ENCODE results near the gene ACOT7.

ACOT7 gene

GRCh38 chr1:6300342-6301048, 93.1 kb downstream of the ACOT7 start:
- peaks cover 4 to 11% of the 10 kb centered on the region in 2 donors for H3K4me1 ChIP-seq (ENCODE audit: control insufficient read depth in 2 of 2, insufficient read depth in 2 of 2, low read length in 2 of 2)
- peak overlapping the region in 1 of 2 donors; percentile 44 for H3K9ac ChIP-seq (ENCODE audit: low read depth in 1 of 2, low read length in 2 of 2)
- no peaks in the 10 kb centered on the region for H3K27me3 ChIP-seq (ENCODE audit: control insufficient read depth in 2 of 2, insufficient read depth in 2 of 2, low read length in 2 of 2)
- peaks cover 2 to 4% of the 10 kb centered on the region in 2 donors for H3K36me3 ChIP-seq (ENCODE audit: control insufficient read depth in 2 of 2, insufficient read depth in 2 of 2, low read length in 2 of 2)
- H3K9me3 ChIP-seq (ENCODE audit: control insufficient read depth in 2 of 2, low read length in 2 of 2): no peaks in the 10 kb centered on the region
- H3K4me3 ChIP-seq (ENCODE audit: low read length in 2 of 2): no peak overlapping the region
- H3K27ac ChIP-seq (ENCODE audit: low read depth in 2 of 2, low read length in 2 of 2): peak overlapping the region; percentile 75 to 80

- Histone ChIP-seq H3K36me3 (ENCODE audit: control insufficient read depth in 2 of 2, insufficient read depth in 2 of 2, low read length in 2 of 2) (peaks cover 2 to 4% of the 10 kb centered on the region in 2 donors), H3K27me3 (ENCODE audit: control insufficient read depth in 2 of 2, insufficient read depth in 2 of 2, low read length in 2 of 2) (no peaks in the 10 kb centered on the region), H3K27ac (ENCODE audit: low read depth in 2 of 2, low read length in 2 of 2) (peak overlapping the region; percentile 75 to 80), H3K4me3 (ENCODE audit: low read length in 2 of 2) (no peak overlapping the region), H3K4me1 (ENCODE audit: control insufficient read depth in 2 of 2, insufficient read depth in 2 of 2, low read length in 2 of 2) (peaks cover 4 to 11% of the 10 kb centered on the region in 2 donors), H3K9me3 (ENCODE audit: control insufficient read depth in 2 of 2, low read length in 2 of 2) (no peaks in the 10 kb centered on the region), H3K9ac (ENCODE audit: low read depth in 1 of 2, low read length in 2 of 2) (peak overlapping the region in 1 of 2 donors; percentile 44)
Observed at GRCh38 chr1:6299557-6300165, 93.9 kb downstream of the ACOT7 start.

- H3K9ac ChIP-seq (ENCODE audit: low read depth in 1 of 2, low read length in 2 of 2): no peak overlapping the region
- peaks cover 4 to 9% of the 10 kb centered on the region in 2 donors for H3K36me3 ChIP-seq (ENCODE audit: control insufficient read depth in 2 of 2, insufficient read depth in 2 of 2, low read length in 2 of 2)
- peaks cover 4 to 11% of the 10 kb centered on the region in 2 donors for H3K4me1 ChIP-seq (ENCODE audit: control insufficient read depth in 2 of 2, insufficient read depth in 2 of 2, low read length in 2 of 2)
- H3K9me3 ChIP-seq (ENCODE audit: control insufficient read depth in 2 of 2, low read length in 2 of 2): no peaks in the 10 kb centered on the region
- H3K4me3 ChIP-seq (ENCODE audit: low read length in 2 of 2): no peak overlapping the region
- peak overlapping the region in 1 of 2 donors; percentile 80 for H3K27ac ChIP-seq (ENCODE audit: low read depth in 2 of 2, low read length in 2 of 2)
- no peaks in the 10 kb centered on the region for H3K27me3 ChIP-seq (ENCODE audit: control insufficient read depth in 2 of 2, insufficient read depth in 2 of 2, low read length in 2 of 2)
Observed at GRCh38 chr1:6298940-6299465, 94.6 kb downstream of the ACOT7 start.

- no peaks in the 10 kb centered on the region for H3K9me3 ChIP-seq (ENCODE audit: control insufficient read depth in 2 of 2, low read length in 2 of 2)
- no peaks in the 10 kb centered on the region for H3K27me3 ChIP-seq (ENCODE audit: control insufficient read depth in 2 of 2, insufficient read depth in 2 of 2, low read length in 2 of 2)
- no peak overlapping the region for H3K9ac ChIP-seq (ENCODE audit: low read depth in 1 of 2, low read length in 2 of 2)
- peak overlapping the region in 1 of 2 donors; percentile 80 for H3K27ac ChIP-seq (ENCODE audit: low read depth in 2 of 2, low read length in 2 of 2)
- H3K4me1 ChIP-seq (ENCODE audit: control insufficient read depth in 2 of 2, insufficient read depth in 2 of 2, low read length in 2 of 2): peaks cover 4 to 11% of the 10 kb centered on the region in 2 donors
- peaks cover 9 to 14% of the 10 kb centered on the region in 2 donors for H3K36me3 ChIP-seq (ENCODE audit: control insufficient read depth in 2 of 2, insufficient read depth in 2 of 2, low read length in 2 of 2)
- H3K4me3 ChIP-seq (ENCODE audit: low read length in 2 of 2): no peak overlapping the region
Observed at GRCh38 chr1:6298530-6298929, 95.0 kb downstream of the ACOT7 start.

GRCh38 chr1:6295910-6296309, 97.7 kb downstream of the ACOT7 start:
- H3K9ac ChIP-seq (ENCODE audit: low read depth in 1 of 2, low read length in 2 of 2): no peak overlapping the region
- H3K27me3 ChIP-seq (ENCODE audit: control insufficient read depth in 2 of 2, insufficient read depth in 2 of 2, low read length in 2 of 2): no peaks in the 10 kb centered on the region
- no peak overlapping the region for H3K27ac ChIP-seq (ENCODE audit: low read depth in 2 of 2, low read length in 2 of 2)
- no peak overlapping the region for H3K4me3 ChIP-seq (ENCODE audit: low read length in 2 of 2)
- peaks cover 13 to 17% of the 10 kb centered on the region in 2 donors for H3K36me3 ChIP-seq (ENCODE audit: control insufficient read depth in 2 of 2, insufficient read depth in 2 of 2, low read length in 2 of 2)
- H3K9me3 ChIP-seq (ENCODE audit: control insufficient read depth in 2 of 2, low read length in 2 of 2): no peaks in the 10 kb centered on the region
- peaks cover 4 to 11% of the 10 kb centered on the region in 2 donors for H3K4me1 ChIP-seq (ENCODE audit: control insufficient read depth in 2 of 2, insufficient read depth in 2 of 2, low read length in 2 of 2)

GRCh38 chr1:6294890-6295556, 98.5 kb downstream of the ACOT7 start:
- Histone ChIP-seq H3K9ac (ENCODE audit: low read depth in 1 of 2, low read length in 2 of 2) (no peak overlapping the region), H3K27ac (ENCODE audit: low read depth in 2 of 2, low read length in 2 of 2) (peak overlapping the region in 1 of 2 donors; percentile 34), H3K27me3 (ENCODE audit: control insufficient read depth in 2 of 2, insufficient read depth in 2 of 2, low read length in 2 of 2) (no peaks in the 10 kb centered on the region), H3K4me1 (ENCODE audit: control insufficient read depth in 2 of 2, insufficient read depth in 2 of 2, low read length in 2 of 2) (peaks cover 3 to 9% of the 10 kb centered on the region in 2 donors), H3K9me3 (ENCODE audit: control insufficient read depth in 2 of 2, low read length in 2 of 2) (no peaks in the 10 kb centered on the region), H3K4me3 (ENCODE audit: low read length in 2 of 2) (no peak overlapping the region), H3K36me3 (ENCODE audit: control insufficient read depth in 2 of 2, insufficient read depth in 2 of 2, low read length in 2 of 2) (peaks cover 13 to 15% of the 10 kb centered on the region in 2 donors)

- Histone ChIP-seq H3K27ac (ENCODE audit: low read depth in 2 of 2, low read length in 2 of 2) (peak overlapping the region in 1 of 2 donors; percentile 55), H3K4me3 (ENCODE audit: low read length in 2 of 2) (no peak overlapping the region), H3K27me3 (ENCODE audit: control insufficient read depth in 2 of 2, insufficient read depth in 2 of 2, low read length in 2 of 2) (no peaks in the 10 kb centered on the region), H3K9me3 (ENCODE audit: control insufficient read depth in 2 of 2, low read length in 2 of 2) (no peaks in the 10 kb centered on the region), H3K4me1 (ENCODE audit: control insufficient read depth in 2 of 2, insufficient read depth in 2 of 2, low read length in 2 of 2) (peaks cover 0 to 1% of the 10 kb centered on the region in 2 donors), H3K9ac (ENCODE audit: low read depth in 1 of 2, low read length in 2 of 2) (no peak overlapping the region), H3K36me3 (ENCODE audit: control insufficient read depth in 2 of 2, insufficient read depth in 2 of 2, low read length in 2 of 2) (peaks cover 13 to 14% of the 10 kb centered on the region in 2 donors)
Observed at GRCh38 chr1:6294080-6294889, 99.3 kb downstream of the ACOT7 start.

GRCh38 chr1:6292102-6292501, 101.5 kb downstream of the ACOT7 start:
- Histone ChIP-seq H3K9me3 (ENCODE audit: control insufficient read depth in 2 of 2, low read length in 2 of 2) (no peaks in the 10 kb centered on the region), H3K27ac (ENCODE audit: low read depth in 2 of 2, low read length in 2 of 2) (no peak overlapping the region), H3K9ac (ENCODE audit: low read depth in 1 of 2, low read length in 2 of 2) (no peak overlapping the region), H3K4me1 (ENCODE audit: control insufficient read depth in 2 of 2, insufficient read depth in 2 of 2, low read length in 2 of 2) (peaks cover 2 to 3% of the 10 kb centered on the region in 2 donors), H3K4me3 (ENCODE audit: low read length in 2 of 2) (no peak overlapping the region), H3K36me3 (ENCODE audit: control insufficient read depth in 2 of 2, insufficient read depth in 2 of 2, low read length in 2 of 2) (peaks cover 13% of the 10 kb centered on the region in 2 donors), H3K27me3 (ENCODE audit: control insufficient read depth in 2 of 2, insufficient read depth in 2 of 2, low read length in 2 of 2) (no peaks in the 10 kb centered on the region)

GRCh38 chr1:6288665-6289064, 104.9 kb downstream of the ACOT7 start:
- peak overlapping the region in 1 of 2 donors; percentile 20 for H3K27ac ChIP-seq (ENCODE audit: low read depth in 2 of 2, low read length in 2 of 2)
- peaks cover 4 to 7% of the 10 kb centered on the region in 2 donors for H3K36me3 ChIP-seq (ENCODE audit: control insufficient read depth in 2 of 2, insufficient read depth in 2 of 2, low read length in 2 of 2)
- peaks cover 2 to 3% of the 10 kb centered on the region in 2 donors for H3K4me1 ChIP-seq (ENCODE audit: control insufficient read depth in 2 of 2, insufficient read depth in 2 of 2, low read length in 2 of 2)
- no peak overlapping the region for H3K4me3 ChIP-seq (ENCODE audit: low read length in 2 of 2)
- H3K9me3 ChIP-seq (ENCODE audit: control insufficient read depth in 2 of 2, low read length in 2 of 2): no peaks in the 10 kb centered on the region
- no peaks in the 10 kb centered on the region for H3K27me3 ChIP-seq (ENCODE audit: control insufficient read depth in 2 of 2, insufficient read depth in 2 of 2, low read length in 2 of 2)
- H3K9ac ChIP-seq (ENCODE audit: low read depth in 1 of 2, low read length in 2 of 2): no peak overlapping the region

Data from mucosa of rectum (tissue), 2 donors.